ENCODE data around the gene KIF17.

- TF ChIP-seq YY1 (IDR thresholded peaks at IDR 0.05; ENCODE audit: insufficient read depth, insufficient read length) (no peak), ZNF274 (IDR thresholded peaks at IDR 0.05; ENCODE audit: low read depth, low read length) (no peak), SUZ12 (IDR thresholded peaks at IDR 0.05; ENCODE audit: extremely low read depth, insufficient read depth, insufficient read length) (no peak)
Observed at GRCh38 chr1:20719871-20720620, 2.2 kb upstream of the KIF17 start.
